ENCODE results near the gene MAP3K13. TPM values are rescaled to one million over a fixed set of nuclear protein-coding genes. Genes with fewer than 3 reads are reported as not detected.

Gene MAP3K13
- 15.8 and 19.3 TPM in 2 replicates for total RNA-seq

GRCh38 chr3:185362850-185363661, at the start of gene MAP3K13:
Gene MAP3K13 (plus strand): TSS chr3:185363136. CDS start chr3:185428582, 65,446 bp downstream.

GRCh38 chr3:185498503-185499396, 135.8 kb downstream of the MAP3K13 start, which contains the start of gene TMEM41A:
Gene TMEM41A (minus strand): TSS chr3:185499035. CDS start chr3:185498961, 74 bp downstream.

Other genes starting within 250 kb of the MAP3K13 start
- gene C3orf70, start 210.1 kb upstream of the MAP3K13 start, total RNA-seq = 0.23 and 1.5 TPM in 2 replicates
- gene EHHADH, start 109.1 kb upstream of the MAP3K13 start, total RNA-seq = 2.4 and 6.4 TPM in 2 replicates
- gene TMEM41A, start 135.9 kb downstream of the MAP3K13 start, total RNA-seq = 9.5 and 13.4 TPM in 2 replicates
- gene LIPH, start 189.5 kb downstream of the MAP3K13 start, total RNA-seq = not detected in 2 replicates
- 49.6 and 50.5 TPM in 2 replicates for gene SENP2, start 223.2 kb downstream of the MAP3K13 start, total RNA-seq

All from smooth muscle cell of the umbilical artery (primary cell).